GM12864 (cell line): ENCODE measurements around the gene CEP41.

Experiments used
- DNase-seq: peaks from one replicate; pipeline ENCODE4 v3.0.0-alpha.2; 2011; ENCODE audit warnings: low read depth
- H3K4me3 ChIP-seq: 2 replicates; pipeline ENCODE4 v1.5.1; 2011; ENCODE audit warnings: mild to moderate bottlenecking, low read depth, low read length, control low read depth
- TF ChIP-seq, protein P1 (sequence below): IDR thresholded peaks from 2 replicates; pipeline ENCODE4 v1.5.1; 2011; ENCODE audit warnings: low read depth, mild to moderate bottlenecking, moderate library complexity, low read length, control low read depth, inconsistent platforms; ENCODE audit errors: missing control alignments

The CEP41 gene

DNA sequence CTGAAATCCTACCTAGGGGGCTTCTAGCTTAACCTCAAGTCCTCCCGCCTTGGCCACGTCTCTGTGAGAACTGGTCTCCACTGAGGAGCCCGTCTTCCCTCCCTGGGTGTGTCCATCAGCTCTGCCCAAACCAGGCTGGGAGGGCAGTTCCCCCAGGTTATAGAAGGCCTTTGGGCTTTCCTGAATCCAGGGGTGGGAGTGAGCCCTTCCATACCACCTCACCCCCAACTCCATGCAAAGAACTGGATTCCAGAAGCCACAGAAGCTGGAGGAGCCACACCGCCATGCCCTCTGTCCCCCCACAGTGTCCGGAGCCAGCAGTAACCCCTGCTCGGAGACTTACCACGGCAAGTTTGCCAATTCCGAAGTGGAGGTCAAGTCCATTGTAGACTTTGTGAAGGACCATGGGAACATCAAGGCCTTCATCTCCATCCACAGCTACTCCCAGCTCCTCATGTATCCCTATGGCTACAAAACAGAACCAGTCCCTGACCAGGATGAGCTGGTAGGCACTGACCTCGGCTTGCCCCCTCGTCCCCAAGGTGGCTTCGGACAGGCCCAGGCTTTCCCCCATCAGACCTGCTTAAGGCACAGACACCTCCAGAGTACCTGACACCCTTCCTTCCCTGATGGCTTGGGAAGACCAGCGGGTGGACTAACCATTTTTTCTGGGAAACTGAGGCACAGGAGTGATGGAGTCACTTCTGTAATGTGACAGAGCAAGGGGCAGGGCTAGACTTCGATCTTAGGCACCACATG, 55.8 kb downstream of the CEP41 start:
- no peak for DNase-seq
- no peak overlapping the region for H3K4me3 ChIP-seq
- TF ChIP-seq, protein P1, sequence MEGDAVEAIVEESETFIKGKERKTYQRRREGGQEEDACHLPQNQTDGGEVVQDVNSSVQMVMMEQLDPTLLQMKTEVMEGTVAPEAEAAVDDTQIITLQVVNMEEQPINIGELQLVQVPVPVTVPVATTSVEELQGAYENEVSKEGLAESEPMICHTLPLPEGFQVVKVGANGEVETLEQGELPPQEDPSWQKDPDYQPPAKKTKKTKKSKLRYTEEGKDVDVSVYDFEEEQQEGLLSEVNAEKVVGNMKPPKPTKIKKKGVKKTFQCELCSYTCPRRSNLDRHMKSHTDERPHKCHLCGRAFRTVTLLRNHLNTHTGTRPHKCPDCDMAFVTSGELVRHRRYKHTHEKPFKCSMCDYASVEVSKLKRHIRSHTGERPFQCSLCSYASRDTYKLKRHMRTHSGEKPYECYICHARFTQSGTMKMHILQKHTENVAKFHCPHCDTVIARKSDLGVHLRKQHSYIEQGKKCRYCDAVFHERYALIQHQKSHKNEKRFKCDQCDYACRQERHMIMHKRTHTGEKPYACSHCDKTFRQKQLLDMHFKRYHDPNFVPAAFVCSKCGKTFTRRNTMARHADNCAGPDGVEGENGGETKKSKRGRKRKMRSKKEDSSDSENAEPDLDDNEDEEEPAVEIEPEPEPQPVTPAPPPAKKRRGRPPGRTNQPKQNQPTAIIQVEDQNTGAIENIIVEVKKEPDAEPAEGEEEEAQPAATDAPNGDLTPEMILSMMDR: no peak

DNA sequence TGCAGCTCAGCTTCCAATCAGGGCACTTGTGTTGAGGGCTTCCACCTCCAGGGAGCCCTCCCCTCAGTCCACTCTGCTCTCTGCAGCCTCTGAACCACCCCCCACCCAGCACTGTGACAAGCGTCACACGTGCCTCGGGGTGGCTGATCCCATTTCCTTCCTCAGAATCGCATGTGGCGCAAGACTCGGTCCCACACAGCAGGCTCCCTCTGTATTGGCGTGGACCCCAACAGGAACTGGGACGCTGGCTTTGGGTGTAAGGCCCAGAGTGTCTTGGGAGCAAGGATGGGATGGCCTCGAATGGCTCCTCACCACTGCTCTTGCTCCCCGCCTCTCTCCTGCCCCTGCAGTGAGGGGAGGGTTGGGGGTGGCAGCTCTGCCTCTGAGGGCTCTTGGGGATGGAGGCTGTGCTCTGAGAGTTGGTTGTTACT, 56.4 kb downstream of the CEP41 start:
- TF ChIP-seq, protein P1: no peak
- DNase-seq: no peak
- no peak overlapping the region for H3K4me3 ChIP-seq

DNA sequence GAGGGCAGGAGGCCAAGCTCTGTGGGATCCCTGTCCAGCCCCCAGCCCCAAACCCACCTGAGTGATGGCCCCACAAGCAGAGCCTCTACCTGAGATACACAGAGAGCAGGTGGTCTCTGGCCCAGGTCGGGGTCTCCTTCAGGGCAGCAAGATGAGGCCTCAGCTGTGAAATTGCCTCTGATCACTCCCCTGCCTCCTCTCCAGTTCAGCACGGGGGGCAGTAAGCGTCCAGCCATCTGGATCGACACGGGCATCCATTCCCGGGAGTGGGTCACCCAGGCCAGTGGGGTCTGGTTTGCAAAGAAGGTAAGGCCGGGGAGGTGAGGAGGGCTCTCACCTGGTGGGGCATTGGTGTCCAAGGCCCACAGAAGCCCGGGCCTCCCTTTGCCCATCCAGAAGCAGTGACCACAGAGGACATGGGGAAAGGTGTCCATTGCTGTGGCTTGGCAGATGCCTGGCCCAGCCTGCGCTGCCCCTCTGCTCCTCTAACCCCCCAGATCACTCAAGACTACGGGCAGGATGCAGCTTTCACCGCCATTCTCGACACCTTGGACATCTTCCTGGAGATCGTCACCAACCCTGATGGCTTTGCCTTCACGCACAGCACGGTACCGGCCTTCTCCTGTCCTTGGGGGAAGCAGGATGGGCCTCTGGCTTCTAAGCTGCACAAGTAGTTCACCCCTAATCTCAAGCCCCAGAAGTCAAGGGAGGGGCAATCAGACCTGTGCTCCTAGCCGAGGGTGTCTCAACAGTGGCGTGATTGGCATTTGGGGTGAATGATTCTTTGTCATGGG, 57.4 kb downstream of the CEP41 start:
- TF ChIP-seq, protein P1: no peak
- H3K4me3 ChIP-seq: no peak overlapping the region
- DNase-seq: no peak

DNA sequence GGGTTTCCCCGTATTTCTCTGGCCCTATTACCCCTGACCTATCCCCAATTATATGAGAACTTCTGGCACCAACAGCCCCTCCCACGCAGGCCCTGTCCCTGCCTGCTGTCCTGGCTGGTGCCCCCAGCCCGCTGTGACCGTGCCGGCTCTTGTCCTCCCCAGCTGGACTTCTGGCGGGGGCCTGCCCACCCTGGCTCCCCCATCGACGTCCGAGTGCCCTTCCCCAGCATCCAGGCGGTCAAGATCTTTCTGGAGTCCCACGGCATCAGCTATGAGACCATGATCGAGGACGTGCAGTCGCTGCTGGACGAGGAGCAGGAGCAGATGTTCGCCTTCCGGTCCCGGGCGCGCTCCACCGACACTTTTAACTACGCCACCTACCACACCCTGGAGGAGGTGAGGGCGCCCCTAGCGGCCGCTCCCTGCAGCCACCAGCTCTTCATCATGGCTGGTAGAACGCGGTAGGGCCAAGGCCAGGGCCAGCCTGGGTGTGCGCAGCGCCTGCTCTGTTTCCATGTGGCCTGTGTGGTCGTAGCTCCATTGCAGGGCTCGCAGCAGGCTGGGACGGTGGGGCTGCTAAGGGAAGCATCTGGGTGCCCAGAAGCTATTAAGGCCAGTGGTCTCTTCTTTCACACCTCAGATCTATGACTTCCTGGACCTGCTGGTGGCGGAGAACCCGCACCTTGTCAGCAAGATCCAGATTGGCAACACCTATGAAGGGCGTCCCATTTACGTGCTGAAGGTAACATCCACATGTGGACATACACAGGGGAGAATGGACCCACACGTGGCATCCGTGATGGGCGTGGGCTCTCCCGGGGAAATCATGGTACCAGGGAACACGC, 59.1 kb downstream of the CEP41 start:
- no peak for DNase-seq
- TF ChIP-seq, protein P1: no peak
- no peak overlapping the region for H3K4me3 ChIP-seq

DNA sequence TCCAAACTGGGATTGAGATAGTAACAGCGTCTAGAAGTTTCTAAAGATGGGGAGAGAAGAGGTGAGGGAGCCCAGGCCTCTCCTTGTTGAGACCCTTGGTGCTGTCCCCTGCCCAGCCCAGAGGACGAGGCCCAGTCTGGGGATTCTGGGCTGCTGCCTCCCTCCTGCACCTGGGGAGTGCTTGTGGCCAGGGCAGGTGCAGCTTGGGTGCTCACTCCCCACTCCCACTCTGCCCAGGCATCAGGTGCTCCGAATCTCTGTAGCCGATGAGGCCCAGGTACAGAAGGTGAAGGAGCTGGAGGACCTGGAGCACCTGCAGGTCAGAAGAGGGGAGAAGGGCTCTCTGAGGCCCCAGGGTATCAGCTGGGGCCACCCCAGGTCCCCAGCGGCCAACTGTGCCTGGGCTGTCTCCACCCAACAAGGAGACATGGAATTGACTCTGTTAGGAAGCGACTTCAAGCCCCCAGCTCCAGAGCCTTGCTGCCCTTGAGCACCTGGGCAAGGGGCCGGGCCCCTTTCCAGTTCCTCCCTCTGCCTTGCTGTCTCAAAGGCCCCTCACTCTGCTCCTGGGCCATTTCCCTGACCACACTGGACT, 59.9 kb downstream of the CEP41 start:
- H3K4me3 ChIP-seq: no peak overlapping the region

More for the DNA sequence above, 59.9 kb downstream of the CEP41 start:
- TF ChIP-seq, protein P1: no peak
- no peak for DNase-seq
